Stimulated activated CD4-positive, alpha-beta T cell treated with anti-CD3 and anti-CD28 coated beads, Interleukin-12 subunit alpha, Interleukin-12 subunit beta, amount 100 ng/mL, for 4 hours (primary cell): Measurements from ENCODE around the gene NDST1.
A peak's percentile ranks its signal among the peaks of the same experiment; 100 is the strongest.

ENCODE experiments used
- DNase-seq: peaks from one replicate; pipeline ENCODE4 v3.0.0-alpha.2; 2020

NDST1 gene

GRCh38 chr5:150549735-150550134 is 41.8 kb downstream of the NDST1 start:
- DNase-seq = no peak

GRCh38 chr5:150550286-150550685 is 42.4 kb downstream of the NDST1 start:
- no peak for DNase-seq

DNA sequence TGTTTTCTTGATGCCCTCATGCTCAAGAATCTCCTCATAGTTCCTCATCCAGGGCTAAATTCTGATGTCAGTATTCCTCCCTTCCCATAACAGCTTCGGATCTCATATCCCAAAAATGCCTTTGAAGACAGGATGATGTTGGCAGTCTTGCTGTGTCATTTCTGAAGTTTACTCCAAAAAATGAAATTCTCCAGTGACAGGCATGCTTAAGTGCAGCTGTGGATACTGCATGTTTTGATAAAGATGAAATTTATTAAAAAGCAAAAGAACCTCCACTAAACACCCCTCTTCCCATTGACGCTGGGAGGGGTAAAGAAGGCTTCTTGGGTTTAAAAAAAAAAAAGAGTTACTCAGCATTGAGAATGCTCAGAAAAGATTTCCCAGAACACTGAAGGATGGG is 43.1 kb downstream of the NDST1 start:
- DNase-seq = no peak

- no peak for DNase-seq
Measured at GRCh38 chr5:150553402-150553801, 45.5 kb downstream of the NDST1 start.

DNA sequence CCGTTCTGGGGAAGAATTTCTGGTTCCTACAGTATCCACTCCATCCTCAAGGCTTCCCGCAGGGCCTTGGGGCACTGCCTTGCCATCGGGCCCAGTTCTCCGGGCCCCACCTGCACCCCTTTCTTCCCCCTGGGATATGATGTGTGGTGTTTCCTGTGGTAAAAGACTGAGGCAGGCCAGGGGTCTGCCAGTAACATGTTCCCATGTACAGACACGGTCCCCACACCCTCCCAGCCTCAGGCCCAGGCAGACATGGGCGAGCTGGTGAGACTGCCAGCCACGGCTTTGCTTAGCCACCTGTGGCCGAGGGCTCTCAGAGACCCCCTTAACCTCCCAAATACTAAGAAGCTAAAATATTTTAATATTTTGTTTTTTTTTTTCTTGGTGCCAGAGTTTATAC is 46.0 kb downstream of the NDST1 start:
- DNase-seq = no peak

DNA sequence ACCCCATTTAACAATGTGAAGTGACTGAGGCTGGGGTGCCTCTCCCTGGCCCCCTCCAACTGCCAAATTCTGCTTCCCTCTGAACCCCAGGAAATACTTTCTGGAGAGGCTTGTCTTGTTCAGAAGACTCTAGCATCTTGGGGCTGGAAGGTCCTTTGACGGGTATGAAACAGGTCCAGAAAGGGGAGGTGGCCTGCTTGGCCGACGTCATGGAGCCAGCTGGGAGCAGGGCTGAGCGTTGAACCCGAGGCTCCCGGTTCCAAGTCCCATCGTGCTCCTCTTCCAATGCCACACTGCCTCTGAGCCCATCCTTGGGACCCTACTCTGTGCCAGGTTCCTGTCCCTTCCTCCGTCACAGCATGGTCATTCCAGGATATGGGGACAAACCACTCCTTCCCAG is 46.9 kb downstream of the NDST1 start:
- no peak for DNase-seq

- no peak for DNase-seq
Measured at GRCh38 chr5:150556106-150556505, 48.2 kb downstream of the NDST1 start.

GRCh38 chr5:150556859-150557508 is 49.1 kb downstream of the NDST1 start:
- no peak for DNase-seq

DNA sequence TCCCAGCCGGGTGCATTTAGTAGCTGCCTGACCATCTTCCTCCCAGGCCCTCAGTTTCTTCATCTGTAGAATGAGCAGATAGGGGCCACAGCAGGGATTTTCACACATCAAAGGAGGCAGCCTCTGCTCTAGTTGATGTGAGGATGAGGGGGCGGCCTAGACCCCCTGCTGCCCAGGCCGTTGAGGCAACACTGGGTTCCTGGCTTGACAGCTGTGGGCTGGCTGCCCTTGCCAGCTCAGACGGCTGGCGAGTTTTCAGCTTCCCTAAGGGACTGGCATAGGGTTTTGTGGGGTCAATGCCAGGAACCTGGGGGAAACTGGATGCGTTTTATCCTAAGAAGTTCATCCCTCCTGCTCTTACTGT is 49.6 kb downstream of the NDST1 start:
- DNase-seq = no peak

- no peak for DNase-seq
Measured at GRCh38 chr5:150558088-150558621, 50.2 kb downstream of the NDST1 start.

DNA sequence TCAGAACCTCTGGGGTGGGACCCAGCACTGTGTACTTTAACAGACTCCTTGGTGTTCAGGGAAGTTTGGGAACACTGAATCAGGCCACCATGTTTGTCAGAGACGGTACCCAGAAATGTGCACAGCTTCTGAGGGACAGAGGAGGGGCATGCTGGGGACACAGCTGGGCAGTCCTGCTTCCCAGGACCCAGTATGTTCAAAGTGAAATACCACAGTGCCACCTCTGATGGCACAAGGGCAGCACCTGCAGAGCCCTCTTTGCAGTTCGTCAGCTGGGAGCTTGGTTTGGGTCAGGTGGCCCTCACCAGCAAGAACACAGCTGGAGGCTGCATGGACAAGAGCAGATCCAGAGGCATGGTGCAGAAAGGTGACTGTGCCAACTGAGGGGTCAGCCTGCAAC is 51.2 kb downstream of the NDST1 start:
- no peak for DNase-seq

GRCh38 chr5:150559701-150560100 is 51.8 kb downstream of the NDST1 start:
- no peak for DNase-seq

DNA sequence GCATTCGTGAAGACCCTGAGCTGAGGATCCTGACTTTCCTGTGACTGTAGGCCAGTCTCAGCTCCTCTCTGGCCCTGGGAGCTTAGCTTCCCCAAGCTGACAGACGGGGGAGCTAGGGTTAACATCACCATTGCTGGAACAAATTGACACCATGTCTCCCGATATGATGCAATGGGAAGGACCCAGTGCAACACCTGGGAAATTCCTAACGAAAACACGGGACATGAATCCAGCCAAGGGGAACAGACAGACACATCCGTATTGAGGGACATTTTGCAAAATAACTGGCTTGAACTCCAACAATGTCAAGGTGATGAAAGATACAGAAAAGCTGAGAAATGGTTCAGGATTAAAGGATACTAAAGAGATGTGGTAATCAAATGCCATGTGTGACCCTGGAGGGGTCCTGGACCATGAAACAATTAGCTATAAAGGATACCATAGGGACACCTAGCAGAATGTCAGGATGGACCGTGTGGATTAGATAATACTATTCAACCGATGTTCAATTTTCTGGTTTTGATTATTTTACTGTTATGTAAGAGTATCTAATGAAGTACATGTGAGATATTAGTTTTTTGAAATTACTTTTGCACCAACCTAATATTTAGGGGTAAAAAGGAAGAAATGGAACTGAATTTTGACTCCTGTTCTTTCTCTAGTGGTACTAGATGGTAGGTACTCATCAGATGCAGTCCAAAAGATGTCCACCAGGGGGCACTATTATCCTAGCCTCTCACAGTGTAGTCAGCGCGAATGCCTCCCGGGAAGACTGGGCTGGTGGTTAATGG is 52.7 kb downstream of the NDST1 start:
- DNase-seq = peak; percentile 79

DNA sequence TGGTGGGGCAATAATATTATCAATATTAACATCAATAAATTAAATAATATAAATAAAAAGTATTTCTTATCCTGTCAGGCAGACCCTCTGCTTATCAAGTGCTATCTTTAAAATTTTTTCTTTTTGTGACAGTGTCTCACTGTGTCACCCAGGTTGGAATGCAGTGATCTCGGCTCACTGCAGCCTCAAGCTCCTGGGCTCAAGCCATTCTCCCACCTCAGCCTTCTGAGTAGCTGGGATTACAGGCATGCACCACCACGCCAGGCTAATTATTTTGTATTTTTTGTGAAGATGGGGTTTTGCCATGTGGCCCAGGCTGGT is 53.2 kb downstream of the NDST1 start:
- DNase-seq = no peak

DNA sequence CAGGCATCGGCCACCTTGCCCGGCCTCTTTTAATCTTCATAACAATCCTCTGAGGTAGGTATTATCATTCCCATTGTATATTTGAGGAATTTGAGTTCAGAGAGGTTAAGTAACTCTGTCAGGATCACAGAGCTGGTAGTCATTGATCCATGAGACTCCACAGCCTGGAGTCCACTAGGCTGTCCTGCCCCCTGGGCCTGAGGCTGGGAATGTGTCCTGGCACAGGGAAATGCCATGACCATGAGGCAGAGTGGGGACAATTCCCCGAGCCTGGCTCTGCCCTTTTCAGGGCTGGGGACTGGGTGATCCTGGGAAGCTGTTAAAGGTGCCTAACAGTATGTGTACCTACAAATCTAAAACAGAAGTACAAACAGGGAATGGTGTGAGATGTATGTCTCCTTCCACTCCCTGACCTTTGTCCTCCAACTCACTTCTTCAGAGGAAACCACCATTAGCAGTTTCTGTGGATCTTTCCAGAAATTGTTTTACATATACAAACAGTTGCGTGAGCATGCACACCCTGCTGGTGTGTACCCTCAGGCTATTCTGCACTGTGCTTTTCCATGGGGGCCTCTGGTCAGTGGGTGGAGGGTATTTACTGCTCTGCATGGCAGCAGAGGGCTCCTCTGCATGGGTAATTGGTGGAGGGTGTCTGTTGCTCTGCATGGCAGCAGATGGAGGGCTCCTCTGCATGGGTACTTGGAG is 53.8 kb downstream of the NDST1 start:
- no peak for DNase-seq

DNA sequence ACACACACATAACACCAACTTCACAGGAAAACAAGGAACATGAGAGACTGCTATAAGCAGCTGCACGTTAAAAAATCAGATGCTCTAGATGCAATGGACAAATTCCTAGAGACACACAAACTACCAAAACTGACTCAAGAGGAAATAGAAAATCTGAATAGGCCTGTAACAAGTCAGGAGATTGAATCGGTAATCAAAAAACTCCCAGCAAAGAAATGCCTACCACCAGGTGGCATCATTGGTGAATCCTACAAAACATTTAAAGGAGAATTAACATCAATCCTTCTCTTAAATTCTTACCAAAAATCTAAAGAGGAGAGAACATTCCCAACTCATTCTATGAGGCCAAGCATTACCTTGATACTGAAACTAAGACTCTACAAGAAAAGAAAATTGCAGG is 54.9 kb downstream of the NDST1 start:
- no peak for DNase-seq

DNA sequence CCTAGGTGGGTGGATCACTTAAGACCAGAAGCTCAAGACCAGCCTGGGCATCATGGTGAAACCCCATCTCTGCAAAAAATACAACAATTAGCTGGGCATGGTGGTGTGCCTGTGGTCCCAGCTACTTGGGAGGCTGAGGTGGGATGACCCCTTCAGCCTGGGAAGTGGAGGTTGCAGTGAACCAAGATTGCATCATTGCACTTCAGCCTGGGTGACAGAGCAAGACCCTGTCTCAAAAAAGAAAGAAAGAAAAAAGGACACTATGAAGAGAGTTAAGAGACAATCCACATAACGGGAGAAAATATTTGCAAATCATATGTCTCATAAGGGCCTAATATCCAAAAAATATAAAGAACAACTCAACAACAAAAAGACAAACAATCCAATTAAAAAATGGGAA is 57.9 kb downstream of the NDST1 start:
- DNase-seq = no peak

DNA sequence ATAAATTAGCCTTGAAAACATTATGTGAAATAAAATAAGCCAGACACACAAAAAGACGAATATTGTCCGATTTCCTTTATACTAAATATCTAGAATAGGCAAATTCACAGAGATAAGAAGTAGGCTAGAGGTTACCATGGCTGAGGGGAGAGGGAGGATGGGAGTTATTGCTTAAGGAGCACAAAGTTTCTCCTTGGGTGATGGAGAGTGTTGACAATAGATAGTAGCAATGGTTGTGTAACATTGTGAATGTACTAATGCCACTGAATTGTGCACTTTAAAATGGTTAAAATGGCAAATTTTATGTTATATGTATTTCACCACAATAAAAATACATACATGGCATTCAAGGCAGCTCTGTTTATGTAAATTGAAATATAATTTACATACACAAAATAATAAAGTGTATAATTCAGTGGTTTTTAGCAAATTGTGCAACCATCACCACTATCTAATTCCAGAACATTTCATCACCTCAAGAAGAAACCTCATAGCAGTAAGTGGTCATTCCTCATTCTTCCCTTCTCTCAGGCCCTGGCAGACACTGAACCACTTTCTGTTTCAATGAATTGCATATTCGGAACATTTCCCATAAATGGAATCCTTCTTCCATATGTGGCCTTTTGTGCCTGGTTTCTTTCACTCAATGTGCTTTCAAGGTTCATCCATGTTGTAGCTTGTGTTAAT is 59.2 kb downstream of the NDST1 start:
- DNase-seq = no peak

- DNase-seq = no peak
Measured at GRCh38 chr5:150568663-150569062, 60.7 kb downstream of the NDST1 start.

- no peak for DNase-seq
Measured at GRCh38 chr5:150570333-150570732, 62.4 kb downstream of the NDST1 start.

DNA sequence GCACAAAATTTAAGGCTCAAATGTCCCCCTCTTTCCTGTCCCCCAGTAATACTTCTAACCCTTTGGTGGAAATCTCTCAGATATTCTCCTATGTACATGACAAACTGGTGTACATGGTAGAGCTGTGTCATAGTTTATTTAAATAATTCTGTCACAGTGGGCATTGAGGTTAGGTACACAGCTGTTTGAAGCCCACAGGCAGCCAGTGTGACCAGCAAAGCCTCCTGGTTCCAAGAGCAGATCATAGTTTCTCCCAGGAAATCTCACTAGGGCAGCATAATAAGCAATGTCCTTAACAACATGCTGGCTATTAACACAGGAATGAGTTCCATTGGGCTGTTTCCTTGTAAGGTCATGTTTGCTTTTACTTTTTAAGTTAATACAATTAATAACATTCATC is 63.9 kb downstream of the NDST1 start:
- DNase-seq = no peak

DNA sequence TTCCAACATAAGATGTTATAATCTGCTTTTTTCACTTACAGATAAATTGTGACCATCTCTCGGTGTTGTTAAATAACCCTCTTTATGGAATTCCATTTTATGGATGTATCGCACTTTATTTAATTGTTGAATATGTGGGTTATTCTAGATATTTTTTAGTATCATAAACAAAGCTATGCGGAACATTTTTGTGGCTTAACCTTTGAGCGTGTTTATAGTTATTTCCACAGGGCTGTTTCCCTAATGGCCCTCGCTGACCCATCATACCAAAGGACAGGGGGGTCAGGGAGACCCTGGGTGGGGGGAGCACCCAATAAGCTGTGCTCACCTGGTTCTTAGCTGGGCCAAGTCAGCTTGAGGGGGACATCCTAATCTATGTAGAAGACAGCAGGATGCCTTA is 65.3 kb downstream of the NDST1 start:
- no peak for DNase-seq
